ENCODE measurements around the gene COL13A1. TPM values are rescaled to one million over a fixed set of nuclear protein-coding genes. Genes with fewer than 3 reads are reported as not detected.

Gene COL13A1
- total RNA-seq, 4 donors from 2014 or later: 1.2 to 4.2 (median 2.6) TPM

DNA sequence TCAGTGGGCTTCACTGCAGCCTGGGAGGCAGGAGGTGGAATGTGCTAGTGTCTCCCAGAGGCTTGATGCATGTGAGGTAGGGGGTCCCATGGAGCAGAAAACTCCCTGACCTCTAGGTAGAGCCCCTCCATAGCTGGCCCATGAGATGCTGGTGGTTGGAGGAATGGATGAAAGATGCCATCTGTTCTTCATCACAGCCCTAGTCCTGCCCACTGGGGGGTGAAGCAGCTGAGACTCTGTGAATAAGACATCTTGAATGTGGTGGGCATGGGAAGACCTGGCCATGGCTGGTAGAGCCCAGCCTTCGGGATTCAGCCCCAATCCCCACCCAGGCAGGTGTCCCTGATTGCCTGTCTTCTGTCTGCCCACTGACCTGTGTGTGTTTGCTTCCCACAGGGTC lies 92.5 kb downstream of the COL13A1 start:
- Histone ChIP-seq H3K4me1 (peaks cover 0 to 5% (median 0%) of the 10 kb centered on the region in 4 donors), H3K27me3 (no peaks in the 10 kb centered on the region), H3K4me3 (no peak overlapping the region), H3K9me3 (no peaks in the 10 kb centered on the region), H3K27ac (replicated peaks in 1 of 4) (no peak overlapping the region), H3K36me3 (no peaks in the 10 kb centered on the region)
- intact Hi-C loops (cut with DNase I): no loop called here
- TF ChIP-seq EP300 (IDR thresholded peaks at IDR 0.05) (no peak), POLR2AphosphoS5 (IDR thresholded peaks at IDR 0.05) (no peak), POLR2A (IDR thresholded peaks at IDR 0.05; ENCODE audit: low read depth) (no peak)
- TF ChIP-seq, protein P1, sequence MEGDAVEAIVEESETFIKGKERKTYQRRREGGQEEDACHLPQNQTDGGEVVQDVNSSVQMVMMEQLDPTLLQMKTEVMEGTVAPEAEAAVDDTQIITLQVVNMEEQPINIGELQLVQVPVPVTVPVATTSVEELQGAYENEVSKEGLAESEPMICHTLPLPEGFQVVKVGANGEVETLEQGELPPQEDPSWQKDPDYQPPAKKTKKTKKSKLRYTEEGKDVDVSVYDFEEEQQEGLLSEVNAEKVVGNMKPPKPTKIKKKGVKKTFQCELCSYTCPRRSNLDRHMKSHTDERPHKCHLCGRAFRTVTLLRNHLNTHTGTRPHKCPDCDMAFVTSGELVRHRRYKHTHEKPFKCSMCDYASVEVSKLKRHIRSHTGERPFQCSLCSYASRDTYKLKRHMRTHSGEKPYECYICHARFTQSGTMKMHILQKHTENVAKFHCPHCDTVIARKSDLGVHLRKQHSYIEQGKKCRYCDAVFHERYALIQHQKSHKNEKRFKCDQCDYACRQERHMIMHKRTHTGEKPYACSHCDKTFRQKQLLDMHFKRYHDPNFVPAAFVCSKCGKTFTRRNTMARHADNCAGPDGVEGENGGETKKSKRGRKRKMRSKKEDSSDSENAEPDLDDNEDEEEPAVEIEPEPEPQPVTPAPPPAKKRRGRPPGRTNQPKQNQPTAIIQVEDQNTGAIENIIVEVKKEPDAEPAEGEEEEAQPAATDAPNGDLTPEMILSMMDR (IDR thresholded peaks at IDR 0.05): no peak
- no peak for DNase-seq (ENCODE audit: extremely low spot score)
- no CpG with 5 or more reads among the region's 1 CpG for WGBS

DNA sequence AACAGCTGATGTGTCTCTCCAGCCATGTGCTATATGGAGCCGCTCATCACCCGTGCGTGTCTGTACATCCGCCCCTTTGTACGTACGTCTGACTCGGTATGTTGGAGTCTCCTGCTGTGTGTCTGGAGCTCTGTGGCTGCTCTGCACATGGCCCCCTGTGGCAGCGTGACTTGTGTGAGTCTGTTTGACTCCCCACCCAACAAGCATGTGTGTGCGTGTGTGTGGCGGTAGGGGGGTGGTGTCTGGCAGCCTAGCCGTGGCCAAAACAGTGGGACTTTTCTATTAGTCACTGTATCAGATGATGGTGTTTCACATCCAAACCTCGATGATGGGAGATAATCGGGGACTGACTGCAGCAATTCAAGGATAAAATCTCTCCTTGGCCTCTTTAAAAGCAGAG lies 94.1 kb downstream of the COL13A1 start:
- DNase-seq (ENCODE audit: extremely low spot score): no peak
- no peaks in the 10 kb centered on the region for H3K36me3 ChIP-seq
- H3K27ac ChIP-seq (replicated peaks in 1 of 4): no peak overlapping the region
- intact Hi-C loops (cut with DNase I): no loop called here
- no peaks in the 10 kb centered on the region for H3K27me3 ChIP-seq
- no peak overlapping the region for H3K4me3 ChIP-seq
- peaks cover 0 to 5% (median 0%) of the 10 kb centered on the region in 4 donors for H3K4me1 ChIP-seq
- TF ChIP-seq POLR2AphosphoS5 (IDR thresholded peaks at IDR 0.05) (no peak), POLR2A (IDR thresholded peaks at IDR 0.05; ENCODE audit: low read depth) (no peak), EP300 (IDR thresholded peaks at IDR 0.05) (no peak)
- TF ChIP-seq, protein P1 (IDR thresholded peaks at IDR 0.05): no peak
- H3K9me3 ChIP-seq: no peaks in the 10 kb centered on the region
- 88% methylated on average over 13 of the region's 13 CpGs for WGBS

DNA sequence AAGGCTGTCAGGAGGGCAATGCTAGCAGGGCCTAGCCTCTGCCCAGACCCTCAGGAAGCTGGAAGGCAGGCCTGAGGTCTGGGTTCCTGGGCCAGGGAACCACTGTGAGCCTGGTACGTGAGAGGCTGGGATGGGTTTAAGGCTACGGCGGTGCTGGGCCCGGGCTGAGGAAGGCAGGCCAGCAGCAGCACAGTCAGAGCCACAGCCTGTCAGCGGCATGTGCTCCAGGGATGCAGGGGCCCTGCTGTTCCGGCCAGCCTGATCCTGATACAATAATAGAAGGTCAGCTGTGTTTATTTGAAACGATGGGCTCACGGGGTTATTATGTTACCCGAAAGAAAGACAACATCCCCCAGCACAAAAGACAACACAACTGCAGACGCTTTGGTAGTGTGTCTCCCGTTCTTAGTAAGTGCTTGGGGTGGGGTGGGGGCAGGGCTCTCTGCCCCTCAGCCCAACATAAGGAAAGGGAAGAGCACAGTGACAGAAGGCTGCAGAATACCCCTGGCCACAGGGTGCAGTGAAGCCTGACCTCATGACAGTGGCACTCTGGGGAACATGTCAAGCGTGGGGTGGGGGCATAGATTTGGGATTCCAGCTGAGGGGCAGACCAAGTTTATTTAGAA lies 95.0 kb downstream of the COL13A1 start:
- 86% methylated on average over 8 of the region's 12 CpGs for WGBS
- H3K27me3 ChIP-seq: no peaks in the 10 kb centered on the region
- DNase-seq (ENCODE audit: extremely low spot score): no peak
- H3K4me3 ChIP-seq: no peak overlapping the region
- H3K27ac ChIP-seq (replicated peaks in 1 of 4): no peak overlapping the region
- no peaks in the 10 kb centered on the region for H3K9me3 ChIP-seq
- H3K36me3 ChIP-seq: no peaks in the 10 kb centered on the region
- H3K4me1 ChIP-seq: peaks cover 0 to 9% (median 6%) of the 10 kb centered on the region in 4 donors
- no peak for TF ChIP-seq POLR2AphosphoS5 (IDR thresholded peaks at IDR 0.05)
- TF ChIP-seq EP300 (IDR thresholded peaks at IDR 0.05): no peak
- no peak for TF ChIP-seq POLR2A (IDR thresholded peaks at IDR 0.05; ENCODE audit: low read depth)
- TF ChIP-seq, protein P1 (IDR thresholded peaks at IDR 0.05): no peak
- intact Hi-C loops (cut with DNase I): no loop called here

- TF ChIP-seq POLR2A (IDR thresholded peaks at IDR 0.05; ENCODE audit: low read depth): no peak
- TF ChIP-seq, protein P1 (IDR thresholded peaks at IDR 0.05): no peak
- no peak for TF ChIP-seq POLR2AphosphoS5 (IDR thresholded peaks at IDR 0.05)
- no peak for TF ChIP-seq EP300 (IDR thresholded peaks at IDR 0.05)
- H3K4me1 ChIP-seq: peaks cover 0 to 13% (median 11%) of the 10 kb centered on the region in 4 donors
- intact Hi-C loops (cut with DNase I): no loop called here
- DNase-seq (ENCODE audit: extremely low spot score): no peak
- 98% methylated on average over 5 of the region's 9 CpGs for WGBS
- H3K9me3 ChIP-seq: no peaks in the 10 kb centered on the region
- no peaks in the 10 kb centered on the region for H3K36me3 ChIP-seq
- no peak overlapping the region for H3K4me3 ChIP-seq
- H3K27me3 ChIP-seq: no peaks in the 10 kb centered on the region
- no peak overlapping the region for H3K27ac ChIP-seq (replicated peaks in 1 of 4)
These were observed 95.7 kb downstream of the COL13A1 start for GRCh38 chr10:69897432-69897831.

GRCh38 chr10:69897999-69898398 lies 96.3 kb downstream of the COL13A1 start:
- Histone ChIP-seq H3K36me3 (no peaks in the 10 kb centered on the region), H3K9me3 (no peaks in the 10 kb centered on the region), H3K4me1 (peaks cover 0 to 19% (median 11%) of the 10 kb centered on the region in 4 donors), H3K4me3 (no peak overlapping the region), H3K27ac (replicated peaks in 1 of 4) (no peak overlapping the region), H3K27me3 (no peaks in the 10 kb centered on the region)
- intact Hi-C loops (cut with DNase I): no loop called here
- WGBS: 93% methylated on average over 7 of the region's 10 CpGs
- DNase-seq (ENCODE audit: extremely low spot score): no peak
- TF ChIP-seq POLR2AphosphoS5 (IDR thresholded peaks at IDR 0.05) (no peak), POLR2A (IDR thresholded peaks at IDR 0.05; ENCODE audit: low read depth) (no peak), EP300 (IDR thresholded peaks at IDR 0.05) (no peak)
- TF ChIP-seq, protein P1 (IDR thresholded peaks at IDR 0.05): no peak
